IMR-90 (cell line): ENCODE results near the gene SBF2.

Experiments used
- CEBPB ChIP-seq: IDR thresholded peaks from 2 replicates; pipeline ENCODE4 v1.6.1; 2012; ENCODE audit warnings: low read depth, low read length, improper control_type of control experiment
- CHD1 ChIP-seq: IDR thresholded peaks from 2 replicates; pipeline ENCODE4 v1.6.1; 2012; ENCODE audit warnings: low read depth, low read length, improper control_type of control experiment
- ELK1 ChIP-seq: fragments of 150-350 bp; IDR thresholded peaks from 2 replicates; pipeline ENCODE4 v1.6.1; 2016; ENCODE audit warnings: low read depth, mild to moderate bottlenecking, low read length, moderate library complexity, borderline replicate concordance
- MAZ ChIP-seq: IDR thresholded peaks from 2 replicates; pipeline ENCODE4 v1.6.1; 2012; ENCODE audit warnings: low read depth, mild to moderate bottlenecking, low read length, improper control_type of control experiment, moderate library complexity, borderline replicate concordance
- MXI1 ChIP-seq: IDR thresholded peaks from 2 replicates; pipeline ENCODE4 v1.6.1; 2012; ENCODE audit warnings: low read depth, mild to moderate bottlenecking, low read length, moderate library complexity, borderline replicate concordance
- NFE2L2 ChIP-seq: fragments of 150-350 bp; IDR thresholded peaks from 2 replicates; pipeline ENCODE4 v1.6.1; 2016; ENCODE audit warnings: low read depth, mild to moderate bottlenecking, low read length
- POLR2A ChIP-seq: IDR thresholded peaks from 2 replicates; pipeline ENCODE4 v1.6.1; 2012; ENCODE audit warnings: mild to moderate bottlenecking, low read depth, low read length
- RAD21 ChIP-seq: IDR thresholded peaks from 2 replicates; pipeline ENCODE4 v1.6.1; 2012; ENCODE audit warnings: low read length, improper control_type of control experiment
- RCOR1 ChIP-seq: IDR thresholded peaks from 2 replicates; pipeline ENCODE4 v1.6.1; 2012; ENCODE audit warnings: mild to moderate bottlenecking, low read length, improper control_type of control experiment; ENCODE audit not compliant: insufficient replicate concordance
- RFX5 ChIP-seq: IDR thresholded peaks from 2 replicates; pipeline ENCODE4 v1.8.0; 2012; ENCODE audit warnings: low read depth, mild to moderate bottlenecking, low read length, moderate library complexity
- SMC3 ChIP-seq: fragments of 150-350 bp; IDR thresholded peaks from 2 replicates; pipeline ENCODE4 v1.6.1; 2016; ENCODE audit warnings: low read depth, mild to moderate bottlenecking, antibody characterized with exemption, low read length, moderate library complexity
- TF ChIP-seq, protein P1 (sequence below): conservative IDR thresholded peaks from 2 replicates; pipeline ENCODE4 v1.5.1; 2012; ENCODE audit warnings: mild to moderate bottlenecking, low read depth, low read length, improper control_type of control experiment
- TF ChIP-seq, protein P2 (sequence below): fragments of 150-350 bp; IDR thresholded peaks from 2 replicates; pipeline ENCODE4 v1.6.1; 2017; ENCODE audit warnings: mild to moderate bottlenecking, antibody characterized with exemption, low read length, low read depth

- TF ChIP-seq RFX5 (no peak), CEBPB (no peak), RAD21 (no peak), RCOR1 (no peak), POLR2A (no peak), CHD1 (no peak), SMC3 (no peak), NFE2L2 (no peak), MAZ (no peak), ELK1 (no peak), MXI1 (no peak)
- TF ChIP-seq, protein P1, sequence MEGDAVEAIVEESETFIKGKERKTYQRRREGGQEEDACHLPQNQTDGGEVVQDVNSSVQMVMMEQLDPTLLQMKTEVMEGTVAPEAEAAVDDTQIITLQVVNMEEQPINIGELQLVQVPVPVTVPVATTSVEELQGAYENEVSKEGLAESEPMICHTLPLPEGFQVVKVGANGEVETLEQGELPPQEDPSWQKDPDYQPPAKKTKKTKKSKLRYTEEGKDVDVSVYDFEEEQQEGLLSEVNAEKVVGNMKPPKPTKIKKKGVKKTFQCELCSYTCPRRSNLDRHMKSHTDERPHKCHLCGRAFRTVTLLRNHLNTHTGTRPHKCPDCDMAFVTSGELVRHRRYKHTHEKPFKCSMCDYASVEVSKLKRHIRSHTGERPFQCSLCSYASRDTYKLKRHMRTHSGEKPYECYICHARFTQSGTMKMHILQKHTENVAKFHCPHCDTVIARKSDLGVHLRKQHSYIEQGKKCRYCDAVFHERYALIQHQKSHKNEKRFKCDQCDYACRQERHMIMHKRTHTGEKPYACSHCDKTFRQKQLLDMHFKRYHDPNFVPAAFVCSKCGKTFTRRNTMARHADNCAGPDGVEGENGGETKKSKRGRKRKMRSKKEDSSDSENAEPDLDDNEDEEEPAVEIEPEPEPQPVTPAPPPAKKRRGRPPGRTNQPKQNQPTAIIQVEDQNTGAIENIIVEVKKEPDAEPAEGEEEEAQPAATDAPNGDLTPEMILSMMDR, result no peak
- TF ChIP-seq, protein P2, sequence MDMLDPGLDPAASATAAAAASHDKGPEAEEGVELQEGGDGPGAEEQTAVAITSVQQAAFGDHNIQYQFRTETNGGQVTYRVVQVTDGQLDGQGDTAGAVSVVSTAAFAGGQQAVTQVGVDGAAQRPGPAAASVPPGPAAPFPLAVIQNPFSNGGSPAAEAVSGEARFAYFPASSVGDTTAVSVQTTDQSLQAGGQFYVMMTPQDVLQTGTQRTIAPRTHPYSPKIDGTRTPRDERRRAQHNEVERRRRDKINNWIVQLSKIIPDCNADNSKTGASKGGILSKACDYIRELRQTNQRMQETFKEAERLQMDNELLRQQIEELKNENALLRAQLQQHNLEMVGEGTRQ, result no peak
Measured at GRCh38 chr11:10117709-10118351, 176.2 kb downstream of the SBF2 start.
